ENCODE data around the gene TMEM190.

DNA sequence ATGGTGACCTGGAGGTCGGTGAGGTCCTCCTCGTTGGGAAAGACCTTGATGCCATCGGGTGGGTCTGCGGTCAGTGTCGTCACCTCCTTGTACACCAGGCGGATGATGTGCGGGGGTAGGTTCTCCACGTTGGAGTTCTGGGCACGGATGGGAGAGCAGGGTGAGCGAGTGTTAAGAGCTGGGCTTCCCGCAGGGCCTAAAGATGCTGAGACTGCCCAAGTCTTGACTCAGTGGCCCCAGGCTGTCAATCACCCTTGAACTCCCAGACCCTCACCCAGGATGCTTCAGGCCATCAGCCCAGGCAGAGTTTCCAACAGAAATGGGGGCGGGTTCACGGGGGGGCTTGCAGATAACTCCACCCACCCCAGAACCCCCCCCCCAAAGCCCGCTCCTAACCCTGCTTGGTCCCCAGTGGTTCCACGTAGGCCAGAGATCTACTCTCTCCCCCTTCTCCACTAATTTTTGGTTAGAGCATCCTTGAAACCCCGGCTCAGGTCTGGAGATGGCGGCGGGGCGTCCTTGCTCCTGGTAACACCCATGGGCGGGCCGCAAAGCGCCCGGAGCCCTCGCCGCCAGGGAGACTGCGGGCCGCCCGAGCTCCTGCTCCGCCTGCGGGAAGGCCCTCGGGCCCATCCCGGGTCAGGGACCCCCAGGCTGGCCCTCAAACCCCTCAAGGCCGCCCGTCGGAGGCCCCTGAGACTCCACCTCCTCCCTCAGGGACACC lies 30.4 kb downstream of the TMEM190 start:
- TF ChIP-seq, protein P1, sequence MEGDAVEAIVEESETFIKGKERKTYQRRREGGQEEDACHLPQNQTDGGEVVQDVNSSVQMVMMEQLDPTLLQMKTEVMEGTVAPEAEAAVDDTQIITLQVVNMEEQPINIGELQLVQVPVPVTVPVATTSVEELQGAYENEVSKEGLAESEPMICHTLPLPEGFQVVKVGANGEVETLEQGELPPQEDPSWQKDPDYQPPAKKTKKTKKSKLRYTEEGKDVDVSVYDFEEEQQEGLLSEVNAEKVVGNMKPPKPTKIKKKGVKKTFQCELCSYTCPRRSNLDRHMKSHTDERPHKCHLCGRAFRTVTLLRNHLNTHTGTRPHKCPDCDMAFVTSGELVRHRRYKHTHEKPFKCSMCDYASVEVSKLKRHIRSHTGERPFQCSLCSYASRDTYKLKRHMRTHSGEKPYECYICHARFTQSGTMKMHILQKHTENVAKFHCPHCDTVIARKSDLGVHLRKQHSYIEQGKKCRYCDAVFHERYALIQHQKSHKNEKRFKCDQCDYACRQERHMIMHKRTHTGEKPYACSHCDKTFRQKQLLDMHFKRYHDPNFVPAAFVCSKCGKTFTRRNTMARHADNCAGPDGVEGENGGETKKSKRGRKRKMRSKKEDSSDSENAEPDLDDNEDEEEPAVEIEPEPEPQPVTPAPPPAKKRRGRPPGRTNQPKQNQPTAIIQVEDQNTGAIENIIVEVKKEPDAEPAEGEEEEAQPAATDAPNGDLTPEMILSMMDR (IDR thresholded peaks at IDR 0.05), result no peak
- no peak for TF ChIP-seq POLR2A (IDR thresholded peaks at IDR 0.05)

Measured in sigmoid colon (tissue), 3 donors.